ENCODE results near the gene LTBP2. TPM values are rescaled to one million over a fixed set of nuclear protein-coding genes. Genes with fewer than 3 reads are reported as not detected.

The LTBP2 gene
- total RNA-seq, 1 experiment from 2014 or later, result 1.3 TPM

DNA sequence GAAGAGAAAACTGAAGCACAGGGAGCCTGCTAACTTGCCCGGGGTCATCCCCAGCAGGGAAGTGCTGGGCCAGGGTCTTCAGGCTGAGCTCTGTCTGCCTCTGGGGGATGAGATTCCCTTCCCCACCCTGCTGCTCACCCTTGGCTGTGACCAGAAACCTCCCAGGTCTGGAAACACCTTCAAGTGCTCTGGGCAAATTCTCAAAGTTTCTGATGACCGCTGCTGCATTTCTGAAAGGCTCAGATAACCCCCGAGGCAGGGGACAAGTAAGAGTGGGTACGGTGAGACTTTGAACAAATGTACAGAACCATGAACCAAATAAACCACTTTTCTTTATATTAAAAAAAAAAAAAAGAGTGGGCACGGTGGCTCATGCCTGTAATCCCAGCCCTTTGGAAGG is 41.3 kb downstream of the LTBP2 start:
- Histone ChIP-seq H3K27me3 (ENCODE audit: control insufficient read depth, insufficient read depth, low read length) (no peaks in the 10 kb centered on the region), H3K36me3 (replicated peaks; ENCODE audit: control insufficient read depth, insufficient read depth, low read length) (no peaks in the 10 kb centered on the region), H3K4me3 (ENCODE audit: insufficient read depth, low read depth, low read length) (no peak overlapping the region)
- DNase-seq, result no peak

DNA sequence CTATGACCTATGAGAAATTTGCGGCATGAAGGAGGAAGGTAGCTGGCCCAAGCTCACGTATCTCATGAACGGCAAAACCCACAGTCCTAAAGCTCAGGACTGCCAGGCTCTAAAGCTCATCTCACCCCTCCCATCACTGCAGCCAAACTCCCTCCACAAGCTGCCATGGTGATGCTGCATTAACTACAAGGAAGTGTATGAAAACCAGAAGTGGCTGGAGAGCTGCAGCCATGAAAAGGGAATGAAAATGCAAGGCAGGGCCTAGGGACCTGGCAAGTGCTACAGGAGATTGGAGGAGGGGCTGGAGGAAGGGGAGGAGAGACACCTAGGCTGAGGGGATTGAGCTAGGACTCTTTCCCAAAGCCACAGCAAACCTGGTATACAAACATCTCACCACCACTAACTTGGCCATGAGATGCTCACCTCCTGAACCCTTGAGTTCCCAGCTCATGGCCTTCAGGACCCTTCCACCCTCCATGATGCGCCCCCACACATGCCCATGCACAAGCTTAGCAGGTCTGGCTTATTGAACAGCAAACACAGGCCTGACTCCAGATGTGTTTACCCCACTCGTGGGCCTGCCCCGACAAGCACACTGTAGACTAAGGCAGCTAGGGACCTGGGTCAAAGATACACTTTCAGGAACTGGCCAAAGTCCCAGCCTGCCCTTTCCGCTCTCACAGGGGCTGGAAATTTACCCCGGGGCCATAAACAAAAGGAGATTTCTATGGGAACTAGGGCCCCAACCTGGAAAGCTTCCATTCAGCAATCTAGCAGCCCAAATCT is 42.0 kb downstream of the LTBP2 start:
- no peak for DNase-seq
- no peaks in the 10 kb centered on the region for H3K27me3 ChIP-seq (ENCODE audit: control insufficient read depth, insufficient read depth, low read length)

DNA sequence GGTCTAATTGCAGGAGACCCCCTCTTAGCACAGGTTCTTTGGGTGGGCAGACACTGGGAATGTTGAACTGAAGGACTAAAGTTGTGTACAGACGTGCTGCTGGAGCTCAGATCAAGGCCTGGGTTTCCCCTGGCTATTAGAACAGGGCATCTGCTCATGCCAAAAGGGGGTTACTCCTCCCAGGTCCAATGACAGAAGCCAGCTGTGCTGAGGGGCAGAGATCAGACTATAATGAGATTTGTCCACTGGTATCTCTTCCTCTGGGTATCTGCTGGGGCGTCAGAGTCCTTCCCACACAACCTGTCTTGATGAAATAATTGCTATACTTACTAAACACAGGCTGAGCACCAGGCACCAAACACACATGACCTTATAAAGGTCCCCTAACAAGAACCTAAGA is 42.6 kb downstream of the LTBP2 start:
- H3K27me3 ChIP-seq (ENCODE audit: control insufficient read depth, insufficient read depth, low read length), result no peaks in the 10 kb centered on the region
- no peak for DNase-seq
- no peaks in the 10 kb centered on the region for H3K36me3 ChIP-seq (replicated peaks; ENCODE audit: control insufficient read depth, insufficient read depth, low read length)
- no peak overlapping the region for H3K4me3 ChIP-seq (ENCODE audit: insufficient read depth, low read depth, low read length)

More for the DNA sequence above, 42.0 kb downstream of the LTBP2 start:
- Histone ChIP-seq H3K4me3 (ENCODE audit: insufficient read depth, low read depth, low read length) (no peak overlapping the region), H3K36me3 (replicated peaks; ENCODE audit: control insufficient read depth, insufficient read depth, low read length) (no peaks in the 10 kb centered on the region)

DNA sequence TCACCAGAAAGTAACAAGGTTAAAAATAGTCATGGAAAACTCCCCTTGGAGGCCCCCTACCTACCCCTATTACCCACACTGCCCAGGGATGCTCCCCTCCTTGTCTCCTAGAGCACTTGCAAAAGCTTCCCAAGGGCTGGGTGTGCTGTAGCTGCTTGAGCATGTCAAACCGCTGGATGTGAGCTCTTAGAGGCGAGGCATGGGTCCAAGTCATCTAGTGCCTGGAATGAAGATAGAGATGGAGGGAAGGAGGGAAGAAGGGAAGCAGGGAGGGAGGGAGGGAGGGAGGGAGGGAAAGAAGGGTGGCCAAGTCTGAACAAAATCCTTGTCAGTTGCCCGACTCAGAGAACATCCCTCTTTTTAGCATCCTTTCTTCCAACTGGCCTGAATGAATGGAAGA is 43.1 kb downstream of the LTBP2 start:
- DNase-seq, result no peak

DNA sequence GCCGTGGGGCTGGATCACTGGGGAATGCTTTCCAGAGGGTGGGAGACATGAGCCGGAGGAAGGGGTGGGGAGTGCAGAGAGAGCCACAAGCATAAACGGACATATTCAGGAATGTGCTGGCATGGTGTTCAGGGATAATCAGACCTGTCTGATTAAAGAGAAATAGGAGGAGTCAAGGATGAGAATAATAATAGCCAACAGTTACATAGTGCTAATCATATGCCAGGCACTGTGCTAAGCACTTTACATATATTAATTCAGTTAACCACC is 43.7 kb downstream of the LTBP2 start:
- H3K4me3 ChIP-seq (ENCODE audit: insufficient read depth, low read depth, low read length), result no peak overlapping the region
- DNase-seq, result no peak
- no peaks in the 10 kb centered on the region for H3K36me3 ChIP-seq (replicated peaks; ENCODE audit: control insufficient read depth, insufficient read depth, low read length)
- H3K27me3 ChIP-seq (ENCODE audit: control insufficient read depth, insufficient read depth, low read length), result no peaks in the 10 kb centered on the region

More for the DNA sequence above, 43.1 kb downstream of the LTBP2 start:
- Histone ChIP-seq H3K4me3 (ENCODE audit: insufficient read depth, low read depth, low read length) (no peak overlapping the region), H3K27me3 (ENCODE audit: control insufficient read depth, insufficient read depth, low read length) (no peaks in the 10 kb centered on the region), H3K36me3 (replicated peaks; ENCODE audit: control insufficient read depth, insufficient read depth, low read length) (no peaks in the 10 kb centered on the region)

DNA sequence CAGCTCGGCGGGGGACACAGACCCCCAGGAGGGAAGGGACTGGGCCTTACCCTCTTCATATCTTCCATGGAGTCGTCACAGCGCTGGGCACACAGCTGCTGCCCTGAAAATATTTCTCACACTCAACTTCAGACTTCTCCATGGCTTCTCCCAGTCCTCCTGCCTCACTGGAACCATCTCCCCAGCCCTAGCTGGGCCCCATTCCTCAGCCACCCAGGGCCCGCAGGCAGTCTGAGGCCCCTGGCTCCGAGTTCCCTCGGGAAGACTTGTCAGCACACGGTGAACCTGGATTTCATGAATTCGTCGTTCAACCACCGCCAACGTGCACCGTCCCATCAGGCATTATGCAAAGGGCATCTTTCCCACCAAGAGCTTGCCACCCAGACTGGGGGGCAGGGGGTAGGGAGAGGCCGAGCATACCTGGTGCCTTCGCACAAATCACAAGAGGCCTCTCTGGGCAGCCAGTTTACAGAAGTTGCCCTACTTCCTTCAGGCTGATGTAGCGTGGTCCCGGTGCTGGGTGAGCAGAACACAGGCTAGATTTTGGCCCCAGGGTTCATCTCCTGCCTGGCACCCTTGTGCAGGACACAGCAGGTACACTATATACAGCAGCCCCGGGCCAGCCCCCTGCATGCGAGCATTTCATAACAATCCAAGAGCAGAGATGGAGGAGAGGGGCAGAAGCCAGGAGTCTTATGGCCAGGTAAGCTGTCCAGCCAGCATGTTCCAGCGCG is 44.2 kb downstream of the LTBP2 start:
- H3K27me3 ChIP-seq (ENCODE audit: control insufficient read depth, insufficient read depth, low read length), result no peaks in the 10 kb centered on the region
- H3K4me3 ChIP-seq (ENCODE audit: insufficient read depth, low read depth, low read length), result no peak overlapping the region
- no peak for DNase-seq
- H3K36me3 ChIP-seq (replicated peaks; ENCODE audit: control insufficient read depth, insufficient read depth, low read length), result no peaks in the 10 kb centered on the region

DNA sequence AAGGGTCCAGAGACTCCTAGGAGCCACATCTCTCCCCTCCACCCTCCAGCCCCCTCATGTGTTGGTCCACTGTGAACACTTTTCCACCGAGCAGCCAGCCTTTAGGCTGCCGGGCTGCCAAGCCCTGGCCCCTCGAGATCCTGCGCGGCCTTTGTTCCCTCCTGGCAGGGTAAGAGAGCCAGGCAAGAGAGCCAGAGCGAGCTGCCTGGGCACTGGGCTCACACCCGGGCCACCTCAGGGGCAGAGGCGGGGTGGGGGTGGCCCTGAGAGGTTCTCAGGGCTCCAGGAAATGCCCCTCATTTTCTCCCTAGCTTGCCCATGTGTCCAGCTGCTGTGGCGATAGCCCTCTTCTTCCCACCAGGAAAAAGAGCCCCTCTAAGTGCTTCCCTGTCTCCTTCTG is 44.8 kb downstream of the LTBP2 start:
- no peaks in the 10 kb centered on the region for H3K27me3 ChIP-seq (ENCODE audit: control insufficient read depth, insufficient read depth, low read length)
- DNase-seq, result no peak
- H3K4me3 ChIP-seq (ENCODE audit: insufficient read depth, low read depth, low read length), result no peak overlapping the region
- H3K36me3 ChIP-seq (replicated peaks; ENCODE audit: control insufficient read depth, insufficient read depth, low read length), result no peaks in the 10 kb centered on the region

DNA sequence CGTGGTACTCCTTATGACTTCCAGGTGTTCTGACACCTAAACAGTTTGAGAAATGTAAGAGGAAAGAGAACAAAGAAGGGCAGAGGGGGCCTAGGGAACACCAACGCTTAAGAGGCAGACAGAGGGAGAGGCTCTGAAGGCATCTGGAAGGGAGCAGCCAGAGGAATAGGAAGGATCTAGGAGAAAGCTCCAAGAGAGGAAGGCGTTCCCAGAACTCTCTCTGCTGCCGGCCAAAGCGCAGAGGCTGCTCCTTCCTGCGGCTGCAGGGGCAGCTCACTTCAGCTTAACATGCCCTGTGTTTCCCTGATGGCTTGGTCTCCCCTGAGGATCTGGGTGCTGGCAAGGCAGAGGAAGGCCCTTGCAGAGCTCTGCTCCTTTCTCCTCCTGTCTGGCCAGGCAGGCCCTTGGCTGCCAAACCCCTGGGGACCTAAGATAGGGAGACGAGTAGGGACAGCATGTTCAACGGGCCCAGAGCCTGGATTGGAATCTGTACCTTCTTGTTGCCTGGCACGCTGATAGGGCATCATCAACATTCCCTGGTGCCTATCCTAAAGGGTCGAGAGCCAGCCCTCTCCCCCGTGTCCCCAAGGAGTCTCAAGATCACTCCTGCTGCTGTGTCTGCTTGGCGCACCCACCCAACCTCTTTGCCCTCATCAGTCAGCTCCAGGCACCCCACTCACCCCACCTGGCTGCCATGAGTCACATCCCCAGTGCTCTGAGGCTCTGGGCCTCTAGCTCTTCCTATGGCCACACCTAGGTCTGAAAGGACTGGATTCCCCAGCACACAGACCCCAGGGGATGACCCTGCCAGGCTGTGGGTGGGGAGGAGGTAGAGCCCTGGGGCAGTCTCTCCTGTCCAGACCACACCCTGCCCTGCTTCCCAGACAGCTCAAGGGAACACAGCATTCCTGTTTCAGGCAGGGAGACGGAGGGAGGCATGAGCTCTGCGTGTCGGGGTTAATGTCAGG is 45.6 kb downstream of the LTBP2 start:
- no peak for DNase-seq
- Histone ChIP-seq H3K4me3 (ENCODE audit: insufficient read depth, low read depth, low read length) (no peak overlapping the region), H3K27me3 (ENCODE audit: control insufficient read depth, insufficient read depth, low read length) (no peaks in the 10 kb centered on the region), H3K36me3 (replicated peaks; ENCODE audit: control insufficient read depth, insufficient read depth, low read length) (no peaks in the 10 kb centered on the region)

DNA sequence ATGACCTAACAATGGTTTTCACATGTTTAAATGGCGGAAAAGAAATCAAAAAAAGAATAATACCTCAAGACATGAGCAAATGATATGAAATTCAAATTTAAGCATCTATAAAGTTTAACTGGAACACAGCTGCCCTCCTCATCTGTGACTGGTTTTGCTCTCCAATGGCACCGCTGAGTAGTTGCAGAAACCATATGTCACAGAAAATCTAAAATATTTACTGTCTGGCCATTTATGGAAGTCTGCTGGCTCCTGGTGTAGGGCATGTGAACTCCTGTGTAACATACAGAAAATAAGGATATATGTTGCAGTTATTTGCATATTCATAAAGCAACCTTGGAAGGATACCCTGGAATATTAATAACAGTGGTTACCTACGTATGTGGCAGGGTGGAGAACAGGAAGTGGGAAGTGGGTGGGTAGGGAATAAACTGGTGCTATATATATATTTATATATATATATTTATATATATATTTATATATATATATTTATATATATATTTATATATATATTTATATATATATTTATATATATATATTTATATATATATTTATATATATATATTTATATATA is 48.4 kb downstream of the LTBP2 start:
- Histone ChIP-seq H3K4me3 (ENCODE audit: insufficient read depth, low read depth, low read length) (no peak overlapping the region), H3K27me3 (ENCODE audit: control insufficient read depth, insufficient read depth, low read length) (no peaks in the 10 kb centered on the region), H3K36me3 (replicated peaks; ENCODE audit: control insufficient read depth, insufficient read depth, low read length) (no peaks in the 10 kb centered on the region)
- DNase-seq, result no peak

DNA sequence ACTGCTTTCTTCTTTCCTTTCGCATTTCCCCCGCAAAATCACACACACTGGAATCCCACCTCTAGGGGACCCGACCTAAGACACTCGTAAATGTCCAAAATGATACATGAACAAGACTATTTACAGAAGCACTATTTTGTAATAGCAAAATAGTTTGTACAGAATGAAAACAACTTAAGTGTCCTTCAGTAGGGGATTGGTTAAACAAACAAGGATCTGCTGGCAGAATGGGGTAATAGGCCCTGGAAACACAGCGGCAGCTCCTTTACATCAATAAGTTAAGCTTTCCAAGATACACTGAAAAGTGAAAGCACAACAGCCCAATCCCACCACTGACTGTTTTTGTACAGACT is 48.8 kb downstream of the LTBP2 start:
- Histone ChIP-seq H3K4me3 (ENCODE audit: insufficient read depth, low read depth, low read length) (no peak overlapping the region), H3K27me3 (ENCODE audit: control insufficient read depth, insufficient read depth, low read length) (no peaks in the 10 kb centered on the region), H3K36me3 (replicated peaks; ENCODE audit: control insufficient read depth, insufficient read depth, low read length) (no peaks in the 10 kb centered on the region)
- no peak for DNase-seq

DNA sequence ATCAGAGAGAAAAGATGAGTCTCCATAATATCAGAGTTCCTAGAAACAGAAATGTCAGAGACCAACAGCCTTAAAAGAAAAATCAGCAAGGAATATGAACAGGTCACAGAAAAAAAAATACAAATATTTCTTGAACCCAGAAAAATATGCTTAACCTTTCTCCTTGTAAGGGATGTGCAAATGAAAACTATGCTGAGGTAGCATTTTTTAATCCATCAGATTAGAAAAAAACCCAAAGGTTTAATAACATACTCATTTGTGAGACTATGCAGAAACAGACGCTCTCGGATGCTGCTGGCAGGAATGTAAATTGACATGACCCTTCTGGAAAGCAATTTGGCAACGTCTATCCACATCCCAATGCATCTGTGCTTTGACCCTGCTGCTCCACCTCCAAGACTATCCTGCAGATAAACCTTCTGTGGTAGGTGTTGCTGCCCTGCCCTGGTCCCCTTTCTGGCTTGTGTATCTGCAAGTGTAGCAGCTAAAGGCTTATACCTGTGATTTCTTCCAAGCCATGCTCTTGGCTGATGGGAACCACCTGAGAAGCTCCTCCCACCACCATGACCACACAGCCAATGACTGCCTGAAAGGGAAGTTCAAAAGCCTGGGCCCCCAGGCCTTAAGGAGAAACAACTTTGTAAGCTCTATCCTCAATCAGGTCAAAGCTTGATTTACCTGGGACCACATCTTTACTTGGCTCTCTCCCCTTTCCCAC is 49.4 kb downstream of the LTBP2 start:
- H3K36me3 ChIP-seq (replicated peaks; ENCODE audit: control insufficient read depth, insufficient read depth, low read length), result no peaks in the 10 kb centered on the region
- no peaks in the 10 kb centered on the region for H3K27me3 ChIP-seq (ENCODE audit: control insufficient read depth, insufficient read depth, low read length)
- H3K4me3 ChIP-seq (ENCODE audit: insufficient read depth, low read depth, low read length), result no peak overlapping the region
- DNase-seq, result peak; percentile 61

DNA sequence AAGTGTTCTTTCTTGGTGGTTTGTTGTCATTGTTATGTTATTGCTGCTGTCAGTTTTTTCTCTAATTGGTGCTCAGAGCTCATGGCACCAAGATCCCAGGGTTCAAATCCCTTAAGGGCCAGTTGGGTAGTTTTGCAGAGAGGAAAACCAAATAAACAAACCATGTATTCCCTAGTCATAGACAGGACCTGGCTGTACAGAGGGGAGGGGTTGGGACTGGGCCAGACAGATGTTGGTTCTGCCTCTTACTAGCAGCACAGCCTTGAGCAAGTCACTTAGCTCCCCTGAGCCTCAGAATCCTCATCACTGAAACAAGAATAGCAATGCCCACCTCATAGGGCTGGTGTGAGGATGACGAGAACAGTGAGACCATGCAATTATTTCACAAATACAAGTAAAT is 53.4 kb downstream of the LTBP2 start:
- no peak for DNase-seq
- H3K27me3 ChIP-seq (ENCODE audit: control insufficient read depth, insufficient read depth, low read length), result no peaks in the 10 kb centered on the region
- H3K4me3 ChIP-seq (ENCODE audit: insufficient read depth, low read depth, low read length), result no peak overlapping the region
- no peaks in the 10 kb centered on the region for H3K36me3 ChIP-seq (replicated peaks; ENCODE audit: control insufficient read depth, insufficient read depth, low read length)

DNA sequence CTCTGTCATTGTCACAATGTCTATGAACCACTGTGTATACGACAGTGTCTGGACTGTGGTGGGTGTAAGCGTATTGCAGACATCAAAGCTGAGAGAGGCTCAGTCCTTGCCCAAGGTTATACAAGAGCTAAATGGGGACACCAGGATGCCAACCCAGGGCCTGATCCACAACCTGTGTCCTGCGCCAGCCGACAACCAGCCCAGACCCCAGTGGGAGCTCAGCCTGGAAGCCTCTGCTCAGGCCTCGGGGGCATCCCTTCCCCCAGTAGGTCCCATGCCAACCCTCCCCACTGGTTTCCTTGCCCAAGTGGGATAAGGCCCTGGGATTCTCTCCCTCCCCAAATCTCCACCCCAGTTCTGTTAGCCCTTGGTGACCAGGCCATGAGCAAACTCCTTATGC is 54.3 kb downstream of the LTBP2 start:
- Histone ChIP-seq H3K27me3 (ENCODE audit: control insufficient read depth, insufficient read depth, low read length) (no peaks in the 10 kb centered on the region), H3K4me3 (ENCODE audit: insufficient read depth, low read depth, low read length) (no peak overlapping the region), H3K36me3 (replicated peaks; ENCODE audit: control insufficient read depth, insufficient read depth, low read length) (no peaks in the 10 kb centered on the region)
- no peak for DNase-seq

DNA sequence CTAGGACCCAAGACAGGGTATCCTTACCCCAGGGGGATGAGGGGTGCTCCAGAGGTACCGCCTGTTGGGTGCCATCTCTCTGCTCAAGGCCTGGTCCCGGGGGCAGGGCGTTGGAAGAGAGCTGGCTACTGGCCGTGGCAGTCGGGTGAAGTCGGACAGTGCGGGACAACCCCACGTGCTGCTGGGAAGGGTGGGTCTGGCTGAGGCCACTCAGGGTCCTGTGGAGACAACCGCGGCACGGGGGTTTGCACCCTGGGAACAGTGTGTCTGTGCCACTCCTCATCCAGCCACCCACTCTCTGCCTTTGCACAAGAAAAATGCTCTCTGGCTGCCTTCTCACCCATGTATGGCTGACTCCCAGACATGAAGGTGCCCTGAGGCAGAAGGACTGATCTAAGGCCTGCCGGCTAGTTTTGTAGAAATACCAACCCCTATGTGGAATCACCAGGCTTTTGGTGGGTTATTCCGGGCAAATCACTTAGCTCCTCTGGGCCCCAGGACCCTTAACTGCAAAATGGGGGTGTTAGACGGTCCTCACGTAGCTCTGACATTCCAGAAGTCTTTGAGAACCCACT is 56.5 kb downstream of the LTBP2 start:
- H3K27me3 ChIP-seq (ENCODE audit: control insufficient read depth, insufficient read depth, low read length), result no peaks in the 10 kb centered on the region
- no peak for DNase-seq
- H3K36me3 ChIP-seq (replicated peaks; ENCODE audit: control insufficient read depth, insufficient read depth, low read length), result no peaks in the 10 kb centered on the region
- no peak overlapping the region for H3K4me3 ChIP-seq (ENCODE audit: insufficient read depth, low read depth, low read length)

Data from H7 (cell line).